GM19193 (cell line): ENCODE results near the gene SAMD1.

ENCODE experiments used
- POLR2A ChIP-seq: IDR thresholded peaks from 4 replicates; pipeline ENCODE4 v1.6.1; 2011; ENCODE audit not compliant: insufficient read depth, insufficient read length; ENCODE audit errors: extremely low read depth

Gene SAMD1

DNA sequence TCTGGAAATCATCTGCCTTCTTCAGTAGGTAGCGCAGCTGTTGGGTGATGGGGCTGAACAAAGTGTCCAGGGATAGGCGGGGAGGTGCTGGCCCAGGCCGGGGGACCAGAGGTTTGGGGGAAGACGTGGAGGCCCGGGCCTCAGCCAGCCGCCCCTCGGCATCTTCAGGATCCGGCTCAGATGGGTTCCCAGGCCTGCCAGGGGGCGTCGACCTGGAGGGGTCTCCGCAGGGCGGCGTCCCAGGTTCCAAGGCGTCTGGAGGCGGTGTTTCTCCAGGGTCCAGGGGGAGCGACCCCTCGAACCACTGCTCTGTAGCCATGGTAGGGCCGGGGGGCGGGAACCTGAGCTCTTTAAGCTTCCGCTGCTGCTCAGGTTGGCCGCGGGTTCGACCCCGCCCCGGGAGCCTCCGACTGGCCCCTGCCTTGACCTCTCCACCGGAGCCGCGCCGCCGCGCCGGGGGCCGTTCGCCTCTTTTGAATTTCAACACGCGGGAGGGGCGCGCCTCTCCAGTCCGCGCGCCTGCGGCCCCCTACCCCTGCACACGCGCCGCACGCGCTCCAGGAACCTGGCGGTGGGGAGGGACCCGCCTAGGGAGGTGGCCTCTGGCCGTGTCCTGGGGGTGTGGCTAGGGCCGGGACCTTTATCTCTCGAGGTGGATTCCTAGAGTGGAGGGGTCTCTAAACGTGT lies 5.1 kb downstream of the SAMD1 start, which contains the start of gene C19orf67:
Gene C19orf67, minus strand, starts transcription at position 475 of the 687 bp plus-strand sequence. Its CDS starts 156 bp downstream, at position 319.
- peak; percentile 22 for TF ChIP-seq POLR2A

DNA sequence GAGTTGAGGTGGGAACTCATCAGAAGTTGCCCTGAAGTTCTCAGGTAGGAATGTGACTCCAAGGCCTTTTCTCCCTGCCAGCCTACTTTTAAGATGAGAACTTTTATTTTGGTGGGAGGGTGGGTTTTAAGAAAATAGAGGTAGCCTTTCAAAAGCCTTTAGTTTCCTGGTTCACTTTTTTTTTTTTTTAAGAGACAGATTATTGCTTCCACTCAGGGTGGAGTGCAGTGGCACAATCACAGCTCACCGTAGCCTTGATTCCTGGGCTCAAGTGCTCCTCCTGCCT lies 7.9 kb downstream of the SAMD1 start:
- no peak for TF ChIP-seq POLR2A

DNA sequence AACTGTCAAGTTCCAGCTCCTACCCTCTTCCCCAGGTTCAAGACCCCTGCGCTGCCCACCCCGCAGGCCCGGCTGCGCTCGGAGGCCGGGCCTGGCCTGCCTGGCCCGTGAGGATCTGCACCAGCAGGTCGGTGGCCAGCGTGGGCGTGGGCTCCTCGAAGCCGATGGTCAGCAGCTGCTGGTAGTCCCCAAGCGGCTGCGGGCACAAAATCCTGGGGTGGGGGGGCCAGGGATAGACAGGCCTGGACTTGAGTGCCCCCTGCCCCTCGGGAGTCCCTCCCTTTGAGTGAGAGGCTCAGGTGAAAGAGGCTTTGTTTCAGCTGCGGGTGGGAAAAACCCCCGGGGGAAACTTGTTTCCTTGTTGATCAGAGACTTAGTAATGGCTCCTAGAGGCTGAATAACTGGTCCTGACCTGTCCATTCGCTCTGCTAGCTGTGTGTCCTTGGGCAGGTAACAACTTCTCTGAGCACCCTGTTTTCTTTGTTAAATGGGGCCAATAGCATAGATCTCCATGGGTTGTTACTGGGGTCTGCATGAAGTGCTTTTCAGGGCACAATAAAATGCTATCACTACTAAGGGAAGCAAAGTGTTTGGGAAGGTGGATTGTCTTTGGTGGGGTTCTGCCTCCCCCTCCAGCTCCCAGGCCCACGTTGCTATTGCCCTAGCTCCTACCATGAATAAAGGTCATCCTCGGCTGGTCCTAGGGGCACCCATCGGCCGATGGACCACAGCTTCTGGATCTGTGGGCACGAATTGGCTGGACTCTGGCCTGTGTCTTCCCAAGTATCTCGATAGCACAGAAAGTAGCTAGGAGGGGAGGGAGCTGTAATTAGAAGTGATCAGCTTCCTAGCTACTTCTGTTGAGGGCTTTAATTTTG lies 8.5 kb downstream of the SAMD1 start:
- TF ChIP-seq POLR2A = peak; percentile 8

DNA sequence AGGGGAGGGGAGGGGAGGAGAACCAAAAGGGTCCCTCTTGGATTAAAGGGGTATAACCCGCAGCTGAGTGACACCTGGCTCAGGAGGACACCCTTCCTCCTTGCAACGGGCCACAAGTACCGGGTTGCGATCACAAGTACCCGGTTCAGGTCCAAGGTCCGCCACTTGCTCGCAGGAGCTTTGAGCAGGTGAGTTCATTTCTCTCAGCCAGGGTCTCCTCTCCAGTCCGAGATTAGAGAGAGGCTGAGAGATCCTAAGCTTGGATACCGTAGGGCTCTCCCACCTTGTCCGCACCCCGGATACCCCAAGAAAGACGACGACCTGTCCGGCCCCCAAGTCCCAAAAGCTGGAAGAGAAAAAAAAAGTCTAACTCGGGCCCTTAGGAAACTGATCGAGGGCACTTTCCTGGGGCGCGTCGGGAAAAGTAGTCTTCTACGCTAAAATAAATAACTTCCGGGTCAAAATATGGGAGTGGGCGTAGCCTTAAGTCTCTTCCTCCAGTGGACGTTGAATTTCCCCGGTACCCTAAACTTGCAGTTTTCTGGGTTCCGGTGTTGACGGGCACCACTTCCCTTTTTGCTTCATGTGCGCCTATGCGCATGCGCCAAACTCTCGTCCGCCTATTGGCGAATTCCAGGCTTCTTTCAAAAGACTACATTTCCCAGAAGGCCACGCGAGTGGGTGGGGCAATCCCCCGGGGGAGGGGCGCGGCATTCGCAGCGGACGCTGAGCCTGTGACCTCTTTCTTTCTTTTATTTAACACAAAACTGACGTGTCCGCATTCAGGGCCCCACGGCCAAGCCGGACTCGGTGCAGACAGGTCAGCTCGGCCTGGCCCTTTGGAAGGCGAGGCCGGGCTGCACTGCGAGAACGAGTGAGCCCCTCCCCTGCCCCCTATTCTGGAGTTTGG lies 9.4 kb downstream of the SAMD1 start:
- peak; percentile 79 for TF ChIP-seq POLR2A

DNA sequence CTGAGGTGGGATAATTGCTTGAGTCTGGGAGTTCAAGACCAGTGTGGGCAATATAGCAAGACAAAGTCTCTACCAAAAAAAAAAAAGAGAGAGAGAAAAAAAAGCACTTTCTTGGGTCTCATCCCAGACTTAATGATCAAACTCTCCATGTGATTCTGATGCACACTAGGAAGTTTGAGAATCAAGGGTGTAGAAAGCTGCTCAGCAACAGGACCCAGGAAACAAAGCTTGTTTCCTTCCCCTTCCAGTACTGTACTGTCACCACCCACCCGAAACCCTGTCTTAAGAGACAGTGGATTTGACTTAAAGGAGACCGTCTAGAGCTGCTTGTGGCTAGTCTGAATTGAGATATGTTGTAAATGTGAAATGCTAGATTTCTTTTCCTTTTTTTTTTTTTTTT lies 12.1 kb downstream of the SAMD1 start:
- no peak for TF ChIP-seq POLR2A

DNA sequence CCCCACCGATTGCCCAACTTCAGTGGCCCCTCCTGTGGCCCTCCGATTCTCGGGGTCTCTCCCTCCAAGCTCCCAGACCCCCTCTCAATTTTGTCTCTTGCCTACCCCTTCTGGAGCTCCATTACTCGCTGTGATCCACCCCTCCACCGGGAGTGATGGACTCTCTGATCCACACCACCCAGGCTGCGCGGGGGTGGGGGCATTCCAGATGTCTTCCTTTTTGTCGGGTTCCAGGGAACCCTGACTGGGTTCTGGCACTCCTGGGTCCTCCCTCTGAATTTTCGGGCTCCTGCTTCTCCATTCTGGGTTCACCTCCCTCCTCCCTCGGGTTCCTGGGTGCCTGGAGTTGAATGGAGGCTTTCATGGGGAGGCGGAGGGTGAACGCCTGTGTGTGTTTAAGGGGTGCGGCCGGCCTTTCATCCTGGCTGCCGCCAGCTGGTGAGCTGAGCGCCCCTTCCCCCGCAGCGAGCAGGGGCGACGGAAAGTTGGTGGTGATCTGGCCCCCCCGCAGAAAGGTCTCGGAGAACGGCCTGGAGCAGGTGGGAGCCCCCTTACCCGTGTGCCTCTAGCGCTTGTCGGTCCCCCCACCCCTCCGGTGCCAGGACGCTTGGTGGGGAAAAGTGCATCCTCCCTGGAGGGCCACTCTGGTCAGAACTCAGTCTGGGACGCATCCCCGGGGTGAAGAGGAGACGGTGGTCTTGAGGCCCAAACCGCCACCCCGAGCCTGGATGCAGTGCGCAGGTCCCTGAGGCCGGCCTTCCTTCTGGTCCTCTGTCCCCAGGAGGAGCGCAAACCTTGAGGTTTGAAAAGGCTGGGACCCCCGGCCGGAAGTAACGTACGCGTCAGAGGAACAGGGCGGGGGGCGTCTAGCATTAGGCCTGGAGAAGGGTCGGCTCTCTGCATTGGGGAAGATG lies 16.4 kb downstream of the SAMD1 start:
- TF ChIP-seq POLR2A = no peak

DNA sequence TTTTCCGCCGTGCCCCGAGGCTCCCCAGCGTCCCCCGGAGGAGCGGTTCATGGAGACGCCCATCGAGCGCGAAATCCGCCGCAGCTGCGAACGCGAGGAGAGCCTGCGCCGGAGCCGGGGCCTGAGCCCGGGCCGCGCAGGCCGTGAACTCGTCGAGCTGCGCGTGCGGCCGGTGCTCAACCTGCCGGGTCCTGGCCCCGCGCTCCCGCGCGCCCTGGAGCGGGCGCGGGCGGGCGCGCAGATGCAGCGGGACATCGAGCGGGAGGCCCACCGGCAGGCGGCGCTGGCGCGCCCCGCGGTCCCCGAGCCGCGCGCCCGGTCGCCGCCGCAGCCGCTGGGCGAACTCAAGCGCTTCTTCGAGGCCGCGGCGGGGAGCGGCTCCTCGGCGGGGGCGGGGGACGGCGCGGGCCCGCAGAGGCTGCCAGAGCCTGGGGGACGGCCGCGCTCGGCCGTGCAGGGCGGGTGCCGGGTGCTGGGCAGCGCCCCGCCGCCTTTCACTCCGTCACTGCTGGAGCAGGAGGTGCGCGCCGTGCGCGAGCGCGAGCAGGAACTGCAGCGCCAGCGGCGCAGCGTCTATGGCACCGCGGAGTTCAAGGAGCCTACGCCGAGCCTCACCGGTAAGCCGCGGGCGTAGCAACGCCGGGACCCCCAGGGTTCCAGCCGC lies 17.2 kb downstream of the SAMD1 start:
- no peak for TF ChIP-seq POLR2A

DNA sequence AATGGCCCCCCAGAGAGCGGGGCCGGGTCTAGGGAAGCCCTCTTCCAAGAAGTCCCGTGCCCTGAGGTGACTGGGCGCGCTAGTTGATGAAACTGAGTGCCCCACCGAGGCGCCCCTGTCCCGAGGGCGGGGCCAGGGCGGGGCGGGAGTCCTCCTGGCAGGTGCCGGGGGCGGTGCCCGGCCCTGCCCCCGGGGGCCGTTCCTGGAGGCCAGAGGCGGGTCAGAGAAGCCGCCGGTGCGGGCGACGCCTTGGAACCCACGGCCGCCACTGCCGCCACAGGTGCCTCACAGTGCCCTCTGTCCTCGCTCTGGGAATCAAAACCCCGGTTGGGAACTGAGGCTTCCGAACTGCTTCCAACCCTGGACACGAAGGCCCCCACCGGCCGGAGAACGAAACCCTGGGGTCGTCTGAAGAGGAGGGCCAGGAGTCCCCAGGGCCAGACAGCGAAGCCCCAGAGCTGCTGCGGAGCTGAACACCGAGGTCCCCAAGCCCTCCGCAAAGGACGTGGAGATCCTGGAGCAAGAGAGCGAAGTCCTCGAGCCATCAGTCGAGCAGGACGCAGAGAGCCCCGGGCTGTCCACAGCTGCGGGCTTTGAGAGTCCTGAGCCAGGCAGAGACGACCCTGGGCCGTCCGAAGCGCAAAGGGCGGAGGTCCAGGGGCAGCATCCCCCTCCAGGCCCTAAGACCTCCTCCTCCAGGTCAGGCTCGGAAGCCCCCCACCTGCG lies 17.9 kb downstream of the SAMD1 start, which contains the start of gene MISP3:
Gene MISP3, plus strand, starts transcription at position 252 of the 726 bp plus-strand sequence. CDS start 524 bp downstream, outside the sequence.
- no peak for TF ChIP-seq POLR2A

DNA sequence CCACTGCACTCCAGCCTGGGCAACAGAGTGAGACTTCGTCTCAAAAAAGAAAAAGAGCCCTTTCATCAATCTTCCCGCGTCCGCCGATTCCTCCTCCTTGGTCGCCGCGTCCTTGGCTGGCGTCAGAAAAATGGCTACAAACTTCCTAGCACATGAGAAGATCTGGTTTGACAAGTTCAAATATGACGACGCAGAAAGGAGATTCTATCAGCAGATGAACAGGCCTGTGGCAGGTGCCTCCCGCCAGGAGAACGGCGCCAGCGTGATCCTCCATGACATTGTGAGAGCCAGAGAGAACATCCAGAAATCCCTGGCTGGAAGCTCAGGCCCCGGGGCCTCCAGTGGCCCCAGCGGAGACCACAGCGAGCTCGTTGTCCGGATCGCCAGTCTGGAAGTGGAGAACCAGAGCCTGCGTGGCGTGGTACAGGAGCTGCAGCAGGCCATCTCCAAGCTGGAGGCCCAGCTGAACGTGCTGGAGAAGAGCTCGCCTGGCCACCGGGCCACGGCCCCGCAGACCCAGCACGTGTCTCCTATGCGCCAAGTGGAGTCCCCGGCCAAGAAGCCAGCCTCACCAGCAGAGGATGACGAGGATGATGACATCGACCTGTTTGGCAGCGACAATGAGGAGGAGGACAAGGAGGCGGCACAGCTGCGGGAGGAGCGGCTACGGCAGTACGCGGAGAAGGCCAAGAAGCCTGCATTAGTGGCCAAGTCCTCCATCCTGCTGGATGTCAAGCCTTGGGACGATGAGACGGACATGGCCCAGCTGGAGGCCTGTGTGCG lies 20.1 kb downstream of the SAMD1 start:
- no peak for TF ChIP-seq POLR2A

DNA sequence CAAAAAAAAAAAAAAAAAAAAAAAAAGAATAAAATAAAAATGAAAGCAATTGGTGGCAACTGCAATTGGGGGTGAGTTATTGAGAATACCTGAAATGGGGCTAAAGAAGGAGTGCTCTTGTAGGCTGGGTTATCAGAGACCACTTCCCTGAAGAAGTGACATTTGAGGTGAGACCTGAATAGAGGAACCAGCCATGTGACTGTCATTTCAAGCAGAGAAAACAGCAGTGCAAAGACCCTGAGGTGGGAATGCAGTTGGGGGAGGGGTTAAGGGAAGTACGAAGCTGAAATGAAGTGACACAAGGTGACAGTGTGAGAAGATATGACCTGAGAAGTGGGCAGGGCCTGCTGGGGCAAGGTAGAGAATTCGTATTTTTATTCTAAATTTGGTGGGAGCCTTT lies 24.4 kb downstream of the SAMD1 start:
- no peak for TF ChIP-seq POLR2A

DNA sequence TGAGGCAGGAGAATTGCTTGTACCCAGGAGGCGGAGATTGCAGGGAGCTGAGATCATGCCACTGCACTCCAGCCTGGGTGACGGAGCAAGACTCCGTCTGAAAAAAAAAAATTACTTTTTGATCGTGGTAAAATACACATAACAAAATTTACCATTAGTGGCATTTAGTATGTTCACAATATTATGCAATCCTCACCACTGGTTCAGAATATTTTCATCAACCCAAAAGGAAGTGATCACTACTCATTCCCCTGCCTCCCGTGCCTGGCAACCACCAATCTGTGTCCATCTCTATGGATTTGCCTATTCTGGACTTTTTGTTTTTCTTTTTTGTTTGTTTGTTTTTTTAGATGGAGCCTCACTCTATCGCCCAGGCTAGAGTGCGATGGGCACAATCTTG lies 27.4 kb downstream of the SAMD1 start:
- no peak for TF ChIP-seq POLR2A

DNA sequence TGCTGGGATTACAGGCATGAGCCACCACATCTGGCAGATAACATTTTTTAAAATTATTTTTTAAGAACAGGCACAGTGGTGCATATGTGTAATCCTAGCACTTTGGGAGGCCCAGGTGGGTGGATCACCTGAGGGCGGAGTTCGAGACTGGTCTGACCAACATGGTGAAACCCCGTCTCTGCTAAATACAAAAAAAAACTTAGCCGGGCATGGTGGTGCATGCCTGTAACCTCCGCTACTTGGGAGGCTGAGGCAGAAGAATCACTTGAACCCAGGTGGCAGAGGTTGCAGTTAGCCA lies 28.0 kb downstream of the SAMD1 start:
- TF ChIP-seq POLR2A = no peak
